SH-SY5Y (cell line): Measurements from ENCODE around the gene COG6.

Experiments
- GATA2 ChIP-seq: IDR thresholded peaks from 2 replicates; pipeline ENCODE4 v1.6.1; 2011; ENCODE audit warnings: mild to moderate bottlenecking, low read depth, low read length
- GATA3 ChIP-seq: IDR thresholded peaks from 2 replicates; pipeline ENCODE4 v1.6.1; 2011; ENCODE audit warnings: low read depth, mild to moderate bottlenecking, low read length, moderate library complexity

DNA sequence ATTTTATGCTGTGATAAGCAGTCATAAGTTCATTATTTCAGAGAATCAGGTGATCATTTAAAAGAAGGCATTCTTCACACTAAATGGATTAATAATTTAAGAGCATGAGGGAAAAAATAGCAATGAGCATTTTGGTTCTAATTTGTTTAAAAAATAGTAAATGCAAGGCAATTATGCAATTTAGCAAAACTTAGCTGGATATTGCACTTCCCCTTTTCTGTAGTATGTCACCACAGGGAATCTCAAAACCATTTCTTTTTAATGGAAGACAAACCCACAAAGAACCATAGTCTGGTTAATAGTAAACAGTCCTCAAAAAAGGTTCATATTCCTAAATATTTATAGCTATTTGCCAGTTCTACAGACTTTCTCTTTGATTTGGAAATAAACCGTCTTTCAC, 30.2 kb downstream of the COG6 start:
- no peak for TF ChIP-seq GATA2
- no peak for TF ChIP-seq GATA3
